MM.1S (cell line): ENCODE measurements around the gene FOXO3.

Source experiments
- CTCF ChIP-seq: fragments of 300-600 bp; sonication (generic); IDR thresholded peaks from 2 replicates; pipeline ENCODE4 v1.5.1; 2016; ENCODE audit warnings: antibody characterized with exemption, low read length, mixed read lengths
- EZH2 ChIP-seq: fragments of 300-600 bp; sonication (generic); optimal IDR thresholded peaks from 2 replicates; pipeline ENCODE3; 2017; ENCODE audit warnings: low read depth, mild to moderate bottlenecking, antibody characterized with exemption, low read length, mixed read lengths
- EZH2phosphoT487 ChIP-seq: fragments of 300-600 bp; sonication (generic); IDR thresholded peaks from 2 replicates; pipeline ENCODE4 v1.6.1; 2018; ENCODE audit warnings: antibody characterized with exemption, low read length

- no peak for TF ChIP-seq CTCF
- no peak for TF ChIP-seq EZH2phosphoT487
- TF ChIP-seq EZH2: no peak
These were observed 168.1 kb downstream of the FOXO3 start for GRCh38 chr6:108728826-108729225.
